ENCODE results near the gene EFNA4. TPM values are rescaled to one million over a fixed set of nuclear protein-coding genes. Genes with fewer than 3 reads are reported as not detected.

The EFNA4 gene
- total RNA-seq, 1 experiment from 2014 or later, result 59.6 TPM

- no peak overlapping the region; the same call in 1 of the 2 replicates for H3K4me3 ChIP-seq (ENCODE audit: insufficient read depth, low read depth, low read length)
- peaks cover 24% of the 10 kb centered on the region for H3K27me3 ChIP-seq (ENCODE audit: control insufficient read depth, insufficient read depth, low read length)
- H3K36me3 ChIP-seq (replicated peaks; ENCODE audit: control insufficient read depth, insufficient read depth, low read length), result peaks cover 4% of the 10 kb centered on the region
- peak; percentile 77 for DNase-seq
These were observed 6.1 kb downstream of the EFNA4 start for GRCh38 chr1:155069551-155070157.

GRCh38 chr1:155070158-155070621 lies 6.7 kb downstream of the EFNA4 start:
- peak; percentile 72 for DNase-seq
- peaks cover 4% of the 10 kb centered on the region for H3K36me3 ChIP-seq (replicated peaks; ENCODE audit: control insufficient read depth, insufficient read depth, low read length)
- peaks cover 28% of the 10 kb centered on the region for H3K27me3 ChIP-seq (ENCODE audit: control insufficient read depth, insufficient read depth, low read length)
- peak overlapping the region; percentile 51 for H3K4me3 ChIP-seq (ENCODE audit: insufficient read depth, low read depth, low read length)

- Histone ChIP-seq H3K36me3 (replicated peaks; ENCODE audit: control insufficient read depth, insufficient read depth, low read length) (peaks cover 4% of the 10 kb centered on the region), H3K4me3 (ENCODE audit: insufficient read depth, low read depth, low read length) (peak overlapping the region; percentile 51), H3K27me3 (ENCODE audit: control insufficient read depth, insufficient read depth, low read length) (peaks cover 29% of the 10 kb centered on the region)
- DNase-seq, result peak; percentile 95
These were observed 7.4 kb downstream of the EFNA4 start for GRCh38 chr1:155070721-155071569.

- Histone ChIP-seq H3K27me3 (ENCODE audit: control insufficient read depth, insufficient read depth, low read length) (peaks cover 29% of the 10 kb centered on the region), H3K36me3 (replicated peaks; ENCODE audit: control insufficient read depth, insufficient read depth, low read length) (peaks cover 2% of the 10 kb centered on the region), H3K4me3 (ENCODE audit: insufficient read depth, low read depth, low read length) (no peak overlapping the region)
- peak; percentile 93 for DNase-seq
These were observed 8.2 kb downstream of the EFNA4 start for GRCh38 chr1:155071701-155072100.

DNA sequence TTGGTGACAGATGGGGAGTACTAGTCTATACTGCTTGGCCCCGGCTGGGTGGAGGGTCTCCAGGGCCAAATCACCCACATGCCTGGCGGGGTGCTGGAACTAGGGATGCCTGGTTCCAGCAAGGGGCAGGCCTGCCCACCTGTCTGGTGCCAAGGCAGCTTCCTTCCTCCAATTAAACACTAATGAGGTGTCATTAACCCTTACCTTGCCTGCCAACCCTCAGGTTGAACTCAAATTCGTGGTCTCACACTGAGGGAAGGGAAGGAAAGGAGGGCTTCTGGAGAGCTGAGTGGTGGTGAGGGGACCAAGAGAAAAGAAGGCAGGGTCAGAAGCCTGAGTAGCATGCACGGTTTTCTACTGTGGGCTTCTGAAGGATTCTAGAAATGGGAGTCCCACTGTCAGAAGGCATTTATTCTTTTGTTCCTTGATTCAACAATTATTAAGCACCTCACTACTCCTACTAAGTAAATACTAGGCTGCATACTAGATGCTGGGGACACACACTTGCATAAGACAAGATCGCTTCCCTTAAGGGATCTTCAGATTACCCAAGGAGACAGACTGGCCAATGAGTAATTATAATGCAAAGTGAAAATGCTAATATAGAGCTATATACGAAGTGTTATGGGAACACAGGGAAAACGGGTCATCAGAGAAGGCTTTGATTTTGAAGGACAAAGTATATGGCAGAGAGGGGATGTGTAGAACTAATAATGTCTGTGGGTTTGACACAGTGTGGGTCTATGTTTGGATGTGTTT lies 9.2 kb downstream of the EFNA4 start:
- H3K4me3 ChIP-seq (ENCODE audit: insufficient read depth, low read depth, low read length), result no peak overlapping the region
- peaks cover 2% of the 10 kb centered on the region; the same call in 1 of the 2 replicates for H3K36me3 ChIP-seq (replicated peaks; ENCODE audit: control insufficient read depth, insufficient read depth, low read length)
- H3K27me3 ChIP-seq (ENCODE audit: control insufficient read depth, insufficient read depth, low read length), result peaks cover 37% of the 10 kb centered on the region
- no peak for DNase-seq

GRCh38 chr1:155073377-155074242 lies 10.1 kb downstream of the EFNA4 start:
- Histone ChIP-seq H3K4me3 (ENCODE audit: insufficient read depth, low read depth, low read length) (no peak overlapping the region), H3K36me3 (replicated peaks; ENCODE audit: control insufficient read depth, insufficient read depth, low read length) (peaks cover 1% of the 10 kb centered on the region; the same call in 1 of the 2 replicates), H3K27me3 (ENCODE audit: control insufficient read depth, insufficient read depth, low read length) (peaks cover 46% of the 10 kb centered on the region)
- DNase-seq, result no peak

DNA sequence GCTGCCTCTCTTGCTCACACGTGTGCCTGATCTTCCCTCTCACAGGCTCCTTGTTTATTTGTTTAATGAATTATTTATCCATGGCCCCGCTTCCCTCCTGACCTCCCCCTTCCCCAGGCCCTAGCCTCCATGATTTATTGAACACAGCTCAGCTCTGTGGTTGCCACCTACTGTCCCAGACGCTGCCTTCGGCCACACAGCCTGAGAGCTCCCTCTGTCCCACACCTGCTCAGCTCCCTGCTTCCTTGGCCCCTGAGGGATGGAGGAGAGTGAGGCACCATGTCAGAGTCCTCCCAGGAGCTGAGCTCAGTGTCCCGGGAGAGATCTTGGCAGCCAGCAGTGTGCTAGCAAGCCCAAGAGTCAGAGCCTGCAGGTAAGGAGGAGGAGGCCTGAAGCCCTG lies 12.0 kb downstream of the EFNA4 start:
- H3K27me3 ChIP-seq (ENCODE audit: control insufficient read depth, insufficient read depth, low read length), result peaks cover 62% of the 10 kb centered on the region
- H3K36me3 ChIP-seq (replicated peaks; ENCODE audit: control insufficient read depth, insufficient read depth, low read length), result no peaks in the 10 kb centered on the region
- DNase-seq, result no peak
- H3K4me3 ChIP-seq (ENCODE audit: insufficient read depth, low read depth, low read length), result no peak overlapping the region

DNA sequence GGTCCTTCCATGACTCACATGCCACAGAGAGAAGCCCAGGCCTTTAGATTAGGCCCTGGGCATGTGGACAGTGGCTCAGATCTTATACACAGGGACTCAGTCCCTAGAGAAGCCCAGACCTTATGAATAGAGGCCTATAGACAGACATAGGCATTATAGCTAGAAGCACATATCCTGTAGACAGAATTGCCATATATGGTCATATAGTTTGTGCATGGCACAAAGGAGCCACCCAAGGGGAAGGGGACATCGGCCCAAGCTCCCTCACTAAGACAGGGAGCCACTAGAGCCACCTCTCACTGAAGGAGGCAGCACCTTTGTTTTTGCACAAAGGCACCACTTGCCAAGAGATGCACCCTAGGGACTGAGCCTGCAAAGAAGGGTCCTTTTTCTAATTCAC lies 12.8 kb downstream of the EFNA4 start:
- H3K4me3 ChIP-seq (ENCODE audit: insufficient read depth, low read depth, low read length), result no peak overlapping the region
- no peak for DNase-seq
- peaks cover 64% of the 10 kb centered on the region for H3K27me3 ChIP-seq (ENCODE audit: control insufficient read depth, insufficient read depth, low read length)
- no peaks in the 10 kb centered on the region for H3K36me3 ChIP-seq (replicated peaks; ENCODE audit: control insufficient read depth, insufficient read depth, low read length)

GRCh38 chr1:155077346-155077745 lies 13.8 kb downstream of the EFNA4 start:
- DNase-seq, result no peak
- Histone ChIP-seq H3K4me3 (ENCODE audit: insufficient read depth, low read depth, low read length) (no peak overlapping the region), H3K27me3 (ENCODE audit: control insufficient read depth, insufficient read depth, low read length) (peaks cover 68% of the 10 kb centered on the region), H3K36me3 (replicated peaks; ENCODE audit: control insufficient read depth, insufficient read depth, low read length) (no peaks in the 10 kb centered on the region)

- peak overlapping the region; percentile 57 for H3K4me3 ChIP-seq (ENCODE audit: insufficient read depth, low read depth, low read length)
- no peak for DNase-seq
- H3K27me3 ChIP-seq (ENCODE audit: control insufficient read depth, insufficient read depth, low read length), result peaks cover 70% of the 10 kb centered on the region
- no peaks in the 10 kb centered on the region for H3K36me3 ChIP-seq (replicated peaks; ENCODE audit: control insufficient read depth, insufficient read depth, low read length)
These were observed 14.4 kb downstream of the EFNA4 start for GRCh38 chr1:155077758-155078445.

DNA sequence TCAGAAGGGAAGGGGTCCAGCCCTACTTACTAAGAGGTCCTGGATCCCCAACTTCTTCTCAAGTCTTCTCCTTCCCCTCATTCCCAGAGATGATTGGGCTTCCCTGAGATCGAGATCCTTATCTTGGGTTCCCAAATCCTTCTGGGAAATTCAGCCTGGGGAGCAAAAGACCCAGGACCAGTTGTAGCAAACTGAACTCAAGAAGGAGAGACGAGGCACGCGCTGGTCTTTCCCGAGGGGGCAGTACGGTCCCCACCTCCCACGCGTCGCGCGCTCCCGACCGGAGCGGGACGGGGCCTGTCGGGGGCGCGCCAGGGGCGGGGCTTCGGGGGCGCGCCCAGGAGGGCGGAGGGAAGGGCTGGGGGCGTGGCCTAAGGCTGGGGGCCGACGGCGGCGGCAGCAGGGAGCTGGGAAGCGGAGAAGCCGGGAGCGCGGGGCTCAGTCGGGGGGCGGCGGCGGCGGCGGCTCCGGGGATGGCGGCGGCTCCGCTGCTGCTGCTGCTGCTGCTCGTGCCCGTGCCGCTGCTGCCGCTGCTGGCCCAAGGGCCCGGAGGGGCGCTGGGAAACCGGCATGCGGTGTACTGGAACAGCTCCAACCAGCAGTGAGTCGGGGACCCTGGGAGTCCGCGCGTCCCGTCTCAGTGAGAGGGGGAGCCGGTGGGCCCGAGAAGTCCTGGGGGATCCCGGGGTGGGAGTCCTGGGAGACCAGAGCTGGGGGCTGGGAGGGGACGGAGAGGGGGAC lies 15.1 kb downstream of the EFNA4 start, which contains the start of gene EFNA3:
EFNA3 (plus strand) TSS at position 369 of the 741 bp plus-strand sequence; CDS start at position 474, 105 bp downstream.
- peak within 1 kb of the TSS; percentile 57 for H3K4me3 ChIP-seq (ENCODE audit: insufficient read depth, low read depth, low read length)
- H3K27me3 ChIP-seq (ENCODE audit: control insufficient read depth, insufficient read depth, low read length), result peaks cover 74% of the 10 kb centered on the region
- H3K36me3 ChIP-seq (replicated peaks; ENCODE audit: control insufficient read depth, insufficient read depth, low read length), result no peaks in the 10 kb centered on the region
- DNase-seq, result peak; percentile 99

DNA sequence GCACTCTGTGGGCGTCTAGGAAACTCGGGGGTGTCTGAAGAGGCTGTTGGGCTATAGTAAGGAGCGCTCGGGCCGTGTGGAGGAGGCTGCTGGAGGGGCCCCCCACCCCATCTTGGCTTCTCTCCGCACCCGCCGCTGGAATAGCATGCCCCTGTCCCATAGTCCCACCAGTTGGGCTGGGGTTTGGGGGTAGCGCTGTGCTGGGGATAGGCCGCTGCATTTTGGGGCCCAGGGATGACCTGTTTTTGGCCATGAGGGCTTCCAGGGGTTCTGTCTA lies 15.6 kb downstream of the EFNA4 start:
- Histone ChIP-seq H3K36me3 (replicated peaks; ENCODE audit: control insufficient read depth, insufficient read depth, low read length) (no peaks in the 10 kb centered on the region), H3K27me3 (ENCODE audit: control insufficient read depth, insufficient read depth, low read length) (peaks cover 78% of the 10 kb centered on the region), H3K4me3 (ENCODE audit: insufficient read depth, low read depth, low read length) (peak overlapping the region; percentile 57)
- DNase-seq, result no peak

Measured in H7 (cell line).